ENCODE measurements around the gene PRDM16.

DNA sequence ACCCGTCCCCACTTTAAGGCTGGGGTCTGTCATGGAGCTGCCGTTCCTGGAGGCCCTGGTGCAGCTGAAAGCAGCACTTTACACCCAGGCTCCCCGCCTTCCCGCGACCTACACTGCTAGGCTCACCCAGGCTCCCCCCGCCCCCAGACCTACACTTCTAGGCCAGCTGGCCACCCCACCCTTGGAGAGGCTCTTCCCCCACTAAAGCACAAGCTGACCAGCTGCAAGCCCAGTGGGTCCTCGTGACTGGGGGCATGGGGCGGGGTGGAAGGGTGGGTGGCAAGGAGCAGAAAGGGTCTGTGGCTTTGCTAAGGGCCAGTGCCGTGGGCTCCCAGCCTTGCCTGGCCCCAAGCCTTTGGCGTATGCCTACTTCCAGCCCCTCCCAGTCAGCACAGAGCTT lies 375.7 kb downstream of the PRDM16 start:
- TF ChIP-seq CTCF (conservative IDR thresholded peaks at IDR 0.05): no peak
- no peak for TF ChIP-seq ZFX (IDR thresholded peaks at IDR 0.05)

Data from C4-2B (cell line).